ENCODE data around the gene PPME1.

The PPME1 gene

DNA sequence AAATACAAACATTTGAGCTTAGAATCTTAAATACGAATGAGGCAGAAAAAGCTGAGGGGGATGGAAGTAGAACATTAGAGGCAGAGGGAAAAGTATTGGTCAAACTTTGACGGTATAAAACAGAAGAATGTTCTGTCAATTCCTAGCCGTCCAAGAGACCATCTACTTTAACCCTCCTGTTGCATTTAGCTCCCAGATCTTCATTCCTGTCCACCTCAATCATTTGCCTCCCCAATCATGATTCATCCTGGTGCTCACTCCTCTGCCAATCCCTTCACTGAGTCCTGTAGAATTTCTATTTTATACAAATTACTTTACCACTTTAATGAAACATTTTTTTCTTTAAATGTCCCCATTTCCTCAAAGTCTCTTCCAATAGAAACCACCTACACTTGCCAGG, 28.5 kb upstream of the PPME1 start:
- H3K27ac Mint-ChIP-seq = no peak overlapping the region
- H3K4me1 Mint-ChIP-seq (ENCODE audit: low read depth) = peaks cover 5% of the 10 kb centered on the region
- no peak overlapping the region for H3K4me3 Mint-ChIP-seq
- no peaks in the 10 kb centered on the region for H3K9me3 Mint-ChIP-seq (ENCODE audit: low read depth)
- no peaks in the 10 kb centered on the region for H3K27me3 Mint-ChIP-seq
- peaks cover 26% of the 10 kb centered on the region for H3K36me3 Mint-ChIP-seq

DNA sequence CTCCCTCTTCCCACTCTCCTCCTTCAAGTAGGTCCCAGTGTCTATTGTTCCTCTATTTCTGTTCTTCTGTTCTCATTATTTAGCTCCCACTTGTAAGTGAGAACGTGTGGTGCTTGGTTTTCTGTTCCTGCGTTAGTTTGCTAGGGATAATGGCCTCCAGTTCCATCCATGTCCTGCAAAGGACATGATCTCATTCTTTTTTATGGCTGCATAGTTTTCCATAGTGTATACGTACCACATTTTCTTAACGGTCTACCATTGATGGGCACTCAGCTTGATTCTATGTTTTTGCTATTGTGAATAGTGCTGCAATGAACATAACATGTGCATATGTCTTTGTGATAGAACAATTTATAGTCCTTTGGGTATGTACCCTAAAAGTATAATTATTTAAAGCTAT, 26.5 kb upstream of the PPME1 start:
- Mint-ChIP-seq H3K9me3 (ENCODE audit: low read depth) (no peaks in the 10 kb centered on the region), H3K36me3 (peaks cover 16% of the 10 kb centered on the region), H3K4me1 (ENCODE audit: low read depth) (peaks cover 8% of the 10 kb centered on the region), H3K27ac (no peak overlapping the region), H3K27me3 (no peaks in the 10 kb centered on the region), H3K4me3 (no peak overlapping the region)

DNA sequence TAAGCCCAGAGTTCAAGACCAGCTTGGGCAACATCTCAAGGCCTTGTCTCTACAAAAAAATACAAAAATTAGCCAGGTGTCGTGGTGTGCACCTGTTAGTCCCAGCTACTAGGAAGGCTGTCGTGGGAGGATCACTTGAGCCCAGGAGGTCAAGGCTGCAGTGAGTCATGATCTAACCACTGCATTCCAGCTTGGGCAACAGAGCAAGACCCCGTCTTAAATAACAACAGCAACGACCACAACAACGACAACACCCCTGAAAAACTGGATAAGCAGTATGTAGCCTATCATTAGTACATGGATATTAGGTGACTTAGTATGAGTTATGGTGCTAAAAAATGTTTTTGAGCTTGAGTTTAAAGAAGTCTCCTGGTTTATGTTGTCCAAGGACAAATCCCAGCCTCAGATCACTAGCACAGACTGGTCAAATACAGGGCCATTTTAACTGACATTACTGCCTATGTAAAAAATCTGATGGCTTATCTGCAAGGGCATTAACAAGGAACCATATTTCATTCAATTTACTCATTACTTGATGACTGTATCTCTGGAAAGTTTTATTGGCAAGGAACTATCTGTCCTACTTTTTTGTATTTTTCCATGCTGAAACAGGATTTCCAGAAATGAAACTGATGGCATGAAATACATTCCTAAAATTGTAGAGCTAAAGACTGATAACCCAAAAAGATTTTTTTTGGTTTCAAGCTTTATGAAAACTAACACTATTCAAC, 23.7 kb upstream of the PPME1 start:
- peaks cover 13% of the 10 kb centered on the region for H3K36me3 Mint-ChIP-seq
- H3K27ac Mint-ChIP-seq = no peak overlapping the region
- no peak overlapping the region for H3K4me3 Mint-ChIP-seq
- H3K9me3 Mint-ChIP-seq (ENCODE audit: low read depth) = no peaks in the 10 kb centered on the region
- peaks cover 7% of the 10 kb centered on the region for H3K4me1 Mint-ChIP-seq (ENCODE audit: low read depth)
- H3K27me3 Mint-ChIP-seq = no peaks in the 10 kb centered on the region

DNA sequence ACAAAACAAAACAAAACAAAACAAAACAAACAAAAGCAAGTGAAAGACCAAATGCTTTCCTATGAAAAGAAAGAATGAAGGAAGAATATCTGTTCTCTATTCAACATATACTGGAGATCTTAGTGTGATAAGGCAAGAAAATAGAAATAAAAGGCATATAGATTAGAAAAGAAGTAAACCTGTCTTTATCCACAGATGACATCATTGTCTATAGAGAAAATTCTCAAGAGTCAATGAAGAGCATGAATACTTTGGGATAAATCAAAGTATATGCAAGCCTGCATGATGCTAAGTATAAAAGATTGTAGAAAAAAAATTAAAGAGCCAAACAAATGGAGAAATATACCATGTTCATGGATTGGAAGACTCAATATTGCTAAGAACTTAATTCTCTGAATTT, 17.9 kb upstream of the PPME1 start:
- Mint-ChIP-seq H3K4me3 (no peak overlapping the region), H3K36me3 (peaks cover 24% of the 10 kb centered on the region), H3K27me3 (no peaks in the 10 kb centered on the region), H3K4me1 (ENCODE audit: low read depth) (peaks cover 12% of the 10 kb centered on the region), H3K27ac (no peak overlapping the region), H3K9me3 (ENCODE audit: low read depth) (peaks cover 5% of the 10 kb centered on the region)

DNA sequence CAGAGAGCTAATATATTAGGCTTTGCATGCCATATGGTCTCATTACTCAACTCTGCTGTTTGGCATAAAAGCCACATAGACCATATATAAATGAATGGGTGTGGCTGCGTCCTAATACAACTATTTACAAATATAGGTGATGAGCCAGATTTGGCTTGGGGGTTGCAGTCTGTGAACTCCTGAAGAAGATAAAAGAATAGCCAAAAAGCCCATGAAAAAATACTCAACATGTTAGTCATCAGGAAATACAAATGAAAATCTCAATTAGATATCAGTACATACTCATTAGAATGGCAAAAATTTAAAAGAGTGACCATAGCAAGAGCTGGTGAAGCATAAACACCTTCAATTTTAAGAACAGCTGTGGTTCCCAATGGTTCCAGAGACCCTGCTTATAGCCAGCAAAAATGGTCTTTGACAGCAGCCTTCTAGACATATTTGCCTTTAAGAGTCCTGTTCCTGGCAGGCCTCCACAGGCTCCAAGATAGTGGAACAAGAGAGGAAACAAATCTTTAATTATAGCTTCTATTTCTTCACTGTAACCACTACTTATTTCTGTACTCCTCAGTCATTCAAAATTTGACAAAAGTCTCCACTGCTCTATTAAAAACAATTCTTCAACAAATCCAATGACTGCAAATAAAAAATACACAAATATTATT, 16.3 kb upstream of the PPME1 start:
- Mint-ChIP-seq H3K36me3 (peaks cover 25% of the 10 kb centered on the region), H3K27ac (no peak overlapping the region), H3K4me3 (no peak overlapping the region), H3K27me3 (no peaks in the 10 kb centered on the region), H3K9me3 (ENCODE audit: low read depth) (peaks cover 5% of the 10 kb centered on the region), H3K4me1 (ENCODE audit: low read depth) (peaks cover 9% of the 10 kb centered on the region)

DNA sequence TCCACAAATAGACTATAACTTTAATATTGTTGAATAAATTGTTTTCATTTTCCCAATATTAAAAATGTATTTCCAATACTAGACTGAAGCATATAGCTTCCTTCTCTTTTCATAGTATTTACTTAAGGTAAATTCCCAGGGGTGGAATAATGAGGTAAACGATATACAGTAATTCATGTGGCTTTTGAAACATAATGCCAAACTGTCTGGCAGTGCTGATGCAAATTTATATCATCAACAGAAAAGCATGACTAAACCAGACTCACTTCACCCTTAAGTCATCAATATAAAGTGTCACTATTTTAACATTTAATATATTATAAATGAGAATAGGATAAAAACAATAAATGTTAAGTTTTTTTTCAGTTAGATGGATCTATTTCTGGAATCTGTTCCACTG, 13.9 kb upstream of the PPME1 start:
- Mint-ChIP-seq H3K4me3 (no peak overlapping the region), H3K27me3 (no peaks in the 10 kb centered on the region), H3K36me3 (peaks cover 33% of the 10 kb centered on the region), H3K4me1 (ENCODE audit: low read depth) (peaks cover 18% of the 10 kb centered on the region), H3K9me3 (ENCODE audit: low read depth) (peaks cover 5% of the 10 kb centered on the region), H3K27ac (no peak overlapping the region)

DNA sequence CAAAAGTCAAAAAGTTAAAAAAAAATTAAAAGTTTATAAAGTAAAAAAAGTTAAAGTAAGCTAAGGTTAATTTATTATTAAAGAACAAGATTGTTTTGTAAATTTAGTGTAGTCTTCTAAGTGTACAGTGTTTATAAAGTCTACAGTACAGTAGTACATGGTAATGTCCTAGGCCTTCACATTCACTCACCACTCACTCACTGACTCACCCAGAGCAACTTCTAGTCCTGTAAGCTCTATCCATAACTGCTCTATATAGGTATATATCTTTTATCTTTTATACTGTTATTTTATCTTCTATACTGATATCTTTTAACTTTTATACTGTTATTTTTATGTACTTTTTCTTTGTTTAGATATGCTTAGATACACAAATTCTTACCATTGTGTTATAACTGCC, 11.4 kb upstream of the PPME1 start:
- H3K4me1 Mint-ChIP-seq (ENCODE audit: low read depth) = peaks cover 25% of the 10 kb centered on the region
- H3K4me3 Mint-ChIP-seq = no peak overlapping the region
- H3K27ac Mint-ChIP-seq = no peak overlapping the region
- no peaks in the 10 kb centered on the region for H3K9me3 Mint-ChIP-seq (ENCODE audit: low read depth)
- no peaks in the 10 kb centered on the region for H3K27me3 Mint-ChIP-seq
- peaks cover 32% of the 10 kb centered on the region for H3K36me3 Mint-ChIP-seq

DNA sequence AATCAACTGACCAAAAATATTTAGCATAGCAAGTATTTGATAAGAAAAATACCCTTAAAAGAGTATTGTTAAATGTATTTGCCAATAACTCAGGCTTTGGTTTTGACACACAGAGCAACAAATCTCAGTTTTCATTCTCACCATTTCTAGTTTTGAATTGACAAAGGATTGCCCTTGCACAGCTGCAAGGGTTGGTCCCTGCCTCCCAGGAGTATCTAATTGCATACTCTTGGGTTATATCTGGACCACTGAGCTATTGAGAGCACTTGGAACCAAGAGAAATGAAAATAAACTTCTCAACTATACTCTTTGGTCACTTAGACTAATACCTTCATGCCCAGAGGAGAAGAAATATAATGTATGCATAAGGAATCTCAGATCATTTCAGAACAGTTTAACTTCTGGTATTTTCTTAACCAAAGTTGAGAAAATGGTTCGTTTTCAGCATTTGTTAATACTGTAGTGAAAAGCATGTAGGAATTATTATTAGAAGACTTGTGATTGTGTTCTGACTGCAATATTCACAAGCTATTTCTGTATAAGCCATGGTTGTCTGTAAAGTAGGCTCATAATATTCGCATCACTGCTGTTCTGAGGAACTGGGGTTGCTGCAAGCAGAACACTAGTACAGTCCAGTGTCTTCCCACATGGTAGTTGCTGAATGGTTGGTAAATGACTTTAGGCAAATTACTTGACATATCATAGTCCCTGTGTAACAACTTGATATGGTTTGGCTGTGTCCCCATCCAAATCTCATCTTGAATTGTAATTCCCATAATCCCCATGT, 8.2 kb upstream of the PPME1 start:
- Mint-ChIP-seq H3K4me1 (ENCODE audit: low read depth) (peaks cover 34% of the 10 kb centered on the region), H3K9me3 (ENCODE audit: low read depth) (no peaks in the 10 kb centered on the region), H3K27me3 (no peaks in the 10 kb centered on the region), H3K36me3 (peaks cover 31% of the 10 kb centered on the region), H3K4me3 (no peak overlapping the region), H3K27ac (no peak overlapping the region)

DNA sequence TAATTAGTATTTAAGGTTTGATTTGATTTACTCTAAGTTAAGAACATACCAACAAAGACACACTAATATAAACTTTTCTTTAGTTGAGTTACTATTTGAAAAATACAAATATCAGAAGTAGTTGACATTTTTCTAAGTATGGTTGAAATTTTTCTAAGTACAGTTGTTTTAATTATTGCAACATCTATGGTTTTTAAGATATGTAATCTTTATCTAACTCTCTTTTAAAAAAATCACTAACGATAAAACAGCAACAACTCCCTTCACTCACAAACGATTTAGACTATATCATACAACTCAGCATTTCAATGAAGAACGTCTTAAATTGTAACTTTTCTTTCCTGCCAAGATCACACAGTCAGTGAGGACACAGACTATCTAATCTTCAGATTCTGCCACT, 2.3 kb upstream of the PPME1 start:
- H3K4me3 Mint-ChIP-seq = peak overlapping the region; percentile 5
- no peak overlapping the region for H3K27ac Mint-ChIP-seq
- H3K9me3 Mint-ChIP-seq (ENCODE audit: low read depth) = no peaks in the 10 kb centered on the region
- no peaks in the 10 kb centered on the region for H3K27me3 Mint-ChIP-seq
- H3K4me1 Mint-ChIP-seq (ENCODE audit: low read depth) = peaks cover 22% of the 10 kb centered on the region
- peaks cover 18% of the 10 kb centered on the region for H3K36me3 Mint-ChIP-seq

DNA sequence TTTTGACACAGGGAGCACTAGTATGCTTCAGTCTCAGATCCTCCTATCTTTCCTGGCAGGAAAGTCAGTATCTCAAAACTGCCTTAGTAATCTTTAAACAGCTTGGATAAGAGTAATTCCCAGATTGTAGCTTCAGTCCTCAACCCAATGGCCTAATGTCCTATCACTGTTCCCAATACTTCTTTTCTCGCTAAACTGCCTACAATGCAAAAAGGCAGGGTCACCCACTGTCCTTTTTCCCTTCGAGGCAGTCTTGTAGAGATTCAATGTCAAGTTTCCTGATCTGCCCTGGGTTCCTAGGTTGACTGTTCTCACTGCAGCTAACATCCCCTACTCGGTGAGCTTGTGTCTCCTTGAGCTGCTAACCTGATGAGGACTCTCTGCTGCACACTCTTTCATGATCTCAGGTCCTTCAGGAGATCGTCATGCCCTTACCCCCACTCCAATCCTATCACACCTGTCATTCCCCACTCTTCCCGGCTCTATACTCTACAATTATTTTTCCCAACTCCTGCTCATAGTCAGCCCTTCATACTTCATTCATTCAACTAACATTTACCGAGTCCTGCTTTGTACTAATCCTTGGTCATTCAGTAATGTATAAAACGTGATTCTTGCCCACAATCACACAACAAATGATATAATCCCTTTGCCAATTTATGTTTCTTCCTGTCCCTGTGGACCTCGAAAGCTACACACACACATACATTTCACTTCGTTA, 1.2 kb upstream of the PPME1 start:
- H3K27ac Mint-ChIP-seq = no peak overlapping the region
- H3K36me3 Mint-ChIP-seq = peaks cover 19% of the 10 kb centered on the region
- no peaks in the 10 kb centered on the region for H3K9me3 Mint-ChIP-seq (ENCODE audit: low read depth)
- H3K4me3 Mint-ChIP-seq = no peak overlapping the region
- H3K27me3 Mint-ChIP-seq = no peaks in the 10 kb centered on the region
- peaks cover 27% of the 10 kb centered on the region for H3K4me1 Mint-ChIP-seq (ENCODE audit: low read depth)

DNA sequence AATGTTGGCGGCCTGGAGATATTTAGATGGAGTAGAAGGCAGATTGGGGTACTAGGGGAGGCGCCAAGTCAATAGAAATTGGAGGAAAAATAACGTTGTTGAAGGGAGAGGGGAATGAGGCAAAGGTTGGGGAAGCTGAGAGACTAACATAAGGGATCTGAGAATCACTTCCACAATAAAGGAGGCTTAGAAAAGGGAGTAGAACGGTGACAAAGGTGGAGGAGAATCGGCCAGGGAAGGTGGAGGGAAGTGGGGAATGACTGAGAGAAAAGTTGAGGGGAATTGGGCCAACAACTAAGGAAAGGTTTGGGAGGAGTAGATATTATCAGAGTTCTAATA, 510 bp downstream of the PPME1 start:
- no peak overlapping the region for H3K27ac Mint-ChIP-seq
- no peaks in the 10 kb centered on the region for H3K9me3 Mint-ChIP-seq (ENCODE audit: low read depth)
- peaks cover 27% of the 10 kb centered on the region for H3K4me1 Mint-ChIP-seq (ENCODE audit: low read depth)
- H3K27me3 Mint-ChIP-seq = no peaks in the 10 kb centered on the region
- H3K36me3 Mint-ChIP-seq = peaks cover 18% of the 10 kb centered on the region
- H3K4me3 Mint-ChIP-seq = no peak overlapping the region

DNA sequence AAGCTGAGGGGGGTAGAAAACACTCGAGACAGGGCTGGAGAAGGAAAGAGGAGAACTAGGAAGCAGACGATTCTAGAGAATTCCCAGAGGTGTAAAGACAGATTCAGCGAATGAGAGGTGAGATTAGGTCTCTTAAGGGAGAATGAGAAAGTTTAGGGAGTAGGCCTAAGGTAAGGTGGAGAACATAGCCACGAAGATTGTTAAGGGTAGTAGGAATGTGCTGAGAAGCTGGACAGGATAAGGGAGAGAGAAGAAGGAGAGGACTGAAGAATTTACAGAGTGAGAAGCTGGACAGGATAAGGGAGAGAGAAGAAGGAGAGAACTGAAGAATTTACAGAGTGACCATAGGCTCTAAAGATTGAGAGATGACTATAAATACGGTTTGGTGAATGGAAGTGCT, 908 bp downstream of the PPME1 start:
- Mint-ChIP-seq H3K27ac (no peak overlapping the region), H3K36me3 (peaks cover 15% of the 10 kb centered on the region), H3K9me3 (ENCODE audit: low read depth) (no peaks in the 10 kb centered on the region), H3K4me1 (ENCODE audit: low read depth) (peaks cover 25% of the 10 kb centered on the region), H3K27me3 (no peaks in the 10 kb centered on the region), H3K4me3 (no peak overlapping the region)

DNA sequence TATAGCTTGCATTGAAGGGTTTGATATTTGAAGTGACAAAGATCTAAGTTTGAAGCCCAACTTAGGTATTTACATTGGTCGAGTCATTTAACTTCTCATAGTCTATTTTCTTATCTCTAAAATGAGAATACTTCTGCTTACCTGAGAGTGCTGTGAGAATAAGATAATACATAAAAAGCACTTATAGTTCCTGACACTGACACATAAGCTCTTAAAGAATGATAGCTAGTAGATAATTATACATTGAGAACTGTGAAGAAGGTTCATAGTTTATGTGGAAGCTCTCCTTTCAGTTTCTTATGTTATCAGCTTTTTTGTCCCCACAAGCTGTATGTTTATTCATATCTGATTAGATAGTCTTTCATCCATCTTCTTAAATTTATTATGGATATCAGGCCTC, 4.8 kb downstream of the PPME1 start:
- no peaks in the 10 kb centered on the region for H3K27me3 Mint-ChIP-seq
- H3K9me3 Mint-ChIP-seq (ENCODE audit: low read depth) = no peaks in the 10 kb centered on the region
- H3K4me1 Mint-ChIP-seq (ENCODE audit: low read depth) = peaks cover 26% of the 10 kb centered on the region
- H3K36me3 Mint-ChIP-seq = peaks cover 15% of the 10 kb centered on the region
- H3K4me3 Mint-ChIP-seq = no peak overlapping the region
- no peak overlapping the region for H3K27ac Mint-ChIP-seq

DNA sequence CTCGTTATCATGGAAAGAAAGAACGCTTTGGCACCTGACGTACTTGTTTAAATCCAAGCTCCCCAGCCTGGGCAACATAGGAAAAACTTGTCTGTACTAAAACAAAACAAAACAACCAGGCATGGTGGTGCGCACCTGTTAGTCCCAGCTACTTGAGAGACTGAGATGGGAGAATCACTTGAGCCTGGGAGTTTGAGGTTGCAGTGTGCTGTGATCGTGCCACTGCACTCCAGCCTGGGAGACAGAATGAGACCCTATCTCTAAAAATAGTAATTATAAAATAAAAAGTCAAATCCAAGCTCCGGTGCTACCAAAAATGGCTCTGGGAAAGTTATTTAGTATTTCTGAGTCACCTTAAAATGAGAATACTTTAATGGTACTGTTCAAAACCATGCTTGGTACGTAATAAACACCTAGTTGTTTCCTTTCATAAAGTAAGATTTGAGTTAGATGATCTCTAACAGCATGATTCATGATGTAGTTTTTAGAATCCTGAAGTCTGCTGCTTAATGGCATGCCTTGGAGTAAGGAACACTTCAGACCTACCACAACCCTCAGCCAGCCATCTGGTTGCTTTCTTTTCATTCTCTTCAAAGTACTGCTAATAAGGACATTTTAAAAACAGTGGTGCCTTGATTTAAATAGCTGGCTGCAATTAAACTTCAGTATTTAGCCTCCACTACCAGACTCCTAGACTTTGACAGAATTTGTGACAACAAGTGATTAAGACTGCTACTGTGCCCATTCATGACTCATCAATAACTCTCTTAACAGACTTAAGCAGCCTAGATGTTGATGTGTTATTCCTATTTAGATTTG, 8.4 kb downstream of the PPME1 start:
- Mint-ChIP-seq H3K9me3 (ENCODE audit: low read depth) (no peaks in the 10 kb centered on the region), H3K4me1 (ENCODE audit: low read depth) (peaks cover 26% of the 10 kb centered on the region), H3K36me3 (peaks cover 15% of the 10 kb centered on the region), H3K4me3 (no peak overlapping the region), H3K27me3 (no peaks in the 10 kb centered on the region), H3K27ac (no peak overlapping the region)

All from activated naive CD8-positive, alpha-beta T cell (primary cell).